Measurements from ENCODE around the gene ICA1.
"Not testable (repeated sequence)": the region's sequence is repeated elsewhere in the genome, so short reads cannot be mapped to it uniquely, and the experiment has no call there.

The ICA1 gene
- 4.1 to 19.9 (median 10.6) reads per million in 18 experiments for total RNA-seq

GRCh38 chr7:8261711-8262695 lies at the start of gene ICA1:
Gene ICA1, minus strand, starts transcription at chr7:8262167. Its CDS starts 26,241 bp downstream, at chr7:8235926.
- DNase-seq = peak; percentile 49 to 74

GRCh38 chr7:8310876-8311275 lies 48.9 kb upstream of the ICA1 start:
- DNase-seq = no peak

- no peak for DNase-seq
Observed at GRCh38 chr7:8305625-8306388, 43.8 kb upstream of the ICA1 start.

- no peak for DNase-seq
Observed at GRCh38 chr7:8305104-8305503, 43.1 kb upstream of the ICA1 start.

- no peak for DNase-seq
Observed at GRCh38 chr7:8303904-8304528, 42.0 kb upstream of the ICA1 start.

- not testable (repeated sequence) for DNase-seq
Observed at GRCh38 chr7:8297023-8297422, 35.1 kb upstream of the ICA1 start.

- no peak for DNase-seq
Observed at GRCh38 chr7:8296362-8296659, 34.3 kb upstream of the ICA1 start.

- DNase-seq = peak; percentile 79 to 84
Observed at GRCh38 chr7:8295638-8296361, 33.8 kb upstream of the ICA1 start.

- DNase-seq = no peak
Observed at GRCh38 chr7:8291397-8292141, 29.6 kb upstream of the ICA1 start.

GRCh38 chr7:8290645-8291308 lies 28.8 kb upstream of the ICA1 start:
- no peak for DNase-seq

GRCh38 chr7:8286118-8286517 lies 24.2 kb upstream of the ICA1 start:
- DNase-seq = no peak

- no peak for DNase-seq
Observed at GRCh38 chr7:8285155-8285554, 23.2 kb upstream of the ICA1 start.

GRCh38 chr7:8284606-8285005 lies 22.6 kb upstream of the ICA1 start:
- DNase-seq = no peak

- no peak for DNase-seq
Observed at GRCh38 chr7:8283968-8284367, 22.0 kb upstream of the ICA1 start.

GRCh38 chr7:8282871-8283270 lies 20.9 kb upstream of the ICA1 start:
- no peak for DNase-seq

- no peak for DNase-seq
Observed at GRCh38 chr7:8282162-8282561, 20.2 kb upstream of the ICA1 start.

GRCh38 chr7:8278183-8278582 lies 16.2 kb upstream of the ICA1 start:
- DNase-seq = no peak

GRCh38 chr7:8277394-8277982 lies 15.5 kb upstream of the ICA1 start:
- DNase-seq = no peak

GRCh38 chr7:8274589-8274988 lies 12.6 kb upstream of the ICA1 start:
- DNase-seq = no peak

- DNase-seq = no peak
Observed at GRCh38 chr7:8271960-8272359, 10.0 kb upstream of the ICA1 start.

- peak in 1 of 2 donors; percentile 17 for DNase-seq
Observed at GRCh38 chr7:8263048-8263447, 1.1 kb upstream of the ICA1 start.

All from inflammatory macrophage (primary cell).